HFFc6 (cell line): Measurements from ENCODE around the gene WDR93. TPM values are rescaled to one million over a fixed set of nuclear protein-coding genes. Genes with fewer than 3 reads are reported as not detected.
A peak's percentile ranks its signal among the peaks of the same experiment; 100 is the strongest.

ENCODE experiments used
- DNase-seq: peaks from one replicate; pipeline ENCODE4 v3.0.0-alpha.2; 2018
- H3K27ac Mint-ChIP-seq: 2 replicates; pipeline ENCODE4 v1.8.0; 2020; ENCODE audit warnings: mild to moderate bottlenecking, mixed read lengths
- H3K27me3 Mint-ChIP-seq: 2 replicates; pipeline ENCODE4 v1.8.0; 2021; ENCODE audit warnings: mild to moderate bottlenecking, moderate library complexity, mixed read lengths; ENCODE audit not compliant: insufficient read depth
- H3K36me3 Mint-ChIP-seq: 2 replicates; pipeline ENCODE4 v1.8.0; 2021; ENCODE audit warnings: low read depth, mixed read lengths
- H3K4me1 Mint-ChIP-seq: 2 replicates; pipeline ENCODE4 v1.8.0; 2020; ENCODE audit warnings: low read depth, mixed read lengths
- H3K4me3 Mint-ChIP-seq: 2 replicates; pipeline ENCODE4 v1.8.0; 2020; ENCODE audit warnings: mild to moderate bottlenecking, moderate library complexity, mixed read lengths
- H3K9me3 Mint-ChIP-seq: 2 replicates; pipeline ENCODE4 v1.8.0; 2020; ENCODE audit warnings: mild to moderate bottlenecking, mixed read lengths
- CTCF ChIP-seq: fragments of 200-600 bp; sonication (generic); IDR thresholded peaks from 2 replicates; pipeline ENCODE4 v1.5.0; 2021; ENCODE audit warnings: antibody characterized with exemption, mild to moderate bottlenecking
- total RNA-seq, 6 experiments: library from RNA; stranded (reverse); fragmentation: NEBNext Ultra II Directional; extraction: Animal tissue kit (Norgen Biotek cat#: 25700); gene quantifications; 2 replicates in 1 of 6; 3 replicates in 5 of 6; pipeline ENCODE4 v1.2.3, GENCODE V29; 2021

WDR93 gene
- total RNA-seq, 6 experiments from 2014 or later = 0.21 TPM; not detected in 5

GRCh38 chr15:89654847-89655805 lies 35.5 kb upstream of the WDR93 start, which contains the start of gene KIF7:
KIF7 (minus strand) TSS chr15:89655467; CDS start chr15:89652930, 2,537 bp downstream.
- peaks cover 45% of the 10 kb centered on the region for H3K4me1 Mint-ChIP-seq
- H3K36me3 Mint-ChIP-seq = peaks cover 13% of the 10 kb centered on the region
- H3K27me3 Mint-ChIP-seq = peaks cover 4% of the 10 kb centered on the region
- H3K9me3 Mint-ChIP-seq = no peaks in the 10 kb centered on the region
- peak within 1 kb of the TSS; percentile 84 for H3K27ac Mint-ChIP-seq
- no peak for TF ChIP-seq CTCF
- H3K4me3 Mint-ChIP-seq = peak within 1 kb of the TSS; percentile 94
- DNase-seq = peak; percentile 45

GRCh38 chr15:89656116-89656815 lies 34.3 kb upstream of the WDR93 start:
- peak overlapping the region; percentile 84 for H3K27ac Mint-ChIP-seq
- peak; percentile 33 for DNase-seq
- H3K36me3 Mint-ChIP-seq = peaks cover 24% of the 10 kb centered on the region
- TF ChIP-seq CTCF = no peak
- no peak overlapping the region; the same call in 1 of the 2 replicates for H3K4me3 Mint-ChIP-seq
- peaks cover 4% of the 10 kb centered on the region for H3K27me3 Mint-ChIP-seq
- peaks cover 55% of the 10 kb centered on the region for H3K4me1 Mint-ChIP-seq
- H3K9me3 Mint-ChIP-seq = no peaks in the 10 kb centered on the region

DNA sequence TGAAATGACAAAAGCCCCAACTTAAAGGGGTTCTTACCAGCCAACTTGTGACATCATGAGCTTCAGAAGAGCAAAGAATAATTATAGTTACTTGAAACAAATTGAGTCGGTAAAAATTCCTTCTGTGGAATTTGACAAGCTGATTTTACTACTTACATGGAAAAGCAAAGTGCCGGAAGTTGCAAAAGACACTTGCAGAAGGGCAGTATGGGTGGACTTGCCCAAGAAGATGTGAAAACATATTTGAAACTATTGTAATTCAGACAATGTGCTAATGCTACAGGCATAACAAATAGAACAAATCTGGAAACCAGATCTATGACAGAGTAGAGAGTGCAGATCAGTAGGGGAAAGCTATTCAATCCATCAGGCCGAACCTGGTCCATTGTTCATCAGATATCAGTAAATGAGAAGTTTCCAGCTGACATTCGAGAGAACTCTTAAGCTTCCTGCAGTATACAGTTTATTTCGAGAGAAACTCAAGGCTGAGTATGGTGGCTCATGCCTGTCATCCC lies 32.9 kb upstream of the WDR93 start:
- Mint-ChIP-seq H3K27ac (no peak overlapping the region), H3K9me3 (no peaks in the 10 kb centered on the region), H3K4me3 (no peak overlapping the region), H3K36me3 (peaks cover 25% of the 10 kb centered on the region), H3K4me1 (peaks cover 63% of the 10 kb centered on the region), H3K27me3 (peaks cover 4% of the 10 kb centered on the region)
- DNase-seq = no peak
- no peak for TF ChIP-seq CTCF

GRCh38 chr15:89659295-89659694 lies 31.3 kb upstream of the WDR93 start:
- DNase-seq = no peak
- Mint-ChIP-seq H3K27ac (no peak overlapping the region), H3K27me3 (peaks cover under 1% of the 10 kb centered on the region), H3K4me1 (peaks cover 61% of the 10 kb centered on the region), H3K4me3 (no peak overlapping the region), H3K9me3 (no peaks in the 10 kb centered on the region), H3K36me3 (peaks cover 20% of the 10 kb centered on the region)
- no peak for TF ChIP-seq CTCF

GRCh38 chr15:89660556-89660955 lies 30.1 kb upstream of the WDR93 start:
- no peak overlapping the region for H3K4me3 Mint-ChIP-seq
- no peaks in the 10 kb centered on the region; the same call in 1 of the 2 replicates for H3K27me3 Mint-ChIP-seq
- peaks cover 20% of the 10 kb centered on the region for H3K36me3 Mint-ChIP-seq
- H3K27ac Mint-ChIP-seq = peak overlapping the region; percentile 45; the same call in 1 of the 2 replicates
- no peak for TF ChIP-seq CTCF
- peaks cover 64% of the 10 kb centered on the region for H3K4me1 Mint-ChIP-seq
- no peak for DNase-seq
- H3K9me3 Mint-ChIP-seq = no peaks in the 10 kb centered on the region
